Choroid plexus epithelial cell (primary cell): ENCODE data around the gene GREB1L.

Experiments used
- DNase-seq: peaks from one replicate; pipeline ENCODE4 v3.0.0-alpha.2; 2010; ENCODE audit warnings: low read depth
- H3K4me3 ChIP-seq: 2 replicates; pipeline ENCODE4 v1.5.1; 2011; ENCODE audit warnings: low read depth, mild to moderate bottlenecking, control low read depth, low read length, moderate library complexity
- TF ChIP-seq, protein P1 (sequence below): conservative IDR thresholded peaks from 2 replicates; pipeline ENCODE4 v1.5.1; 2011; ENCODE audit warnings: low read depth, mild to moderate bottlenecking, control low read depth, inconsistent platforms, low read length, moderate library complexity

The GREB1L gene

DNA sequence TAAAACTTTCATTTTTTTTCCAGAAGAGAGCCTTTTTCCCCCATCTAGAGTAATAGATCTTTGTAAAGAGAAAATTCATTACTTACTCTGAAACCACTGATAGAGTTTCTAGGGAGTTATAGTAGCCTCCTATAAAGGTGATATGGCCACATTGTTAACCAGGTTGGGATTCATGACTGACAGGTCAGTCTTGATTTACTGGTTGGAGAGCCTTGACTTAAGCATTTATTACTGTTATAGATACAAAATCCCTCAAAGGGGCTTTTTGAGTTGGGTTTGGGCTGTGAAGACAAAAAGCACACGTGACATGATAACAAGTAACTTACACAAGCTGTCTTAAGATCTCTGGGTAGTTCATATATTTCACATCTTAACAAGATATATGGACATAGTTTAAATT, 141.0 kb downstream of the GREB1L start:
- TF ChIP-seq, protein P1, sequence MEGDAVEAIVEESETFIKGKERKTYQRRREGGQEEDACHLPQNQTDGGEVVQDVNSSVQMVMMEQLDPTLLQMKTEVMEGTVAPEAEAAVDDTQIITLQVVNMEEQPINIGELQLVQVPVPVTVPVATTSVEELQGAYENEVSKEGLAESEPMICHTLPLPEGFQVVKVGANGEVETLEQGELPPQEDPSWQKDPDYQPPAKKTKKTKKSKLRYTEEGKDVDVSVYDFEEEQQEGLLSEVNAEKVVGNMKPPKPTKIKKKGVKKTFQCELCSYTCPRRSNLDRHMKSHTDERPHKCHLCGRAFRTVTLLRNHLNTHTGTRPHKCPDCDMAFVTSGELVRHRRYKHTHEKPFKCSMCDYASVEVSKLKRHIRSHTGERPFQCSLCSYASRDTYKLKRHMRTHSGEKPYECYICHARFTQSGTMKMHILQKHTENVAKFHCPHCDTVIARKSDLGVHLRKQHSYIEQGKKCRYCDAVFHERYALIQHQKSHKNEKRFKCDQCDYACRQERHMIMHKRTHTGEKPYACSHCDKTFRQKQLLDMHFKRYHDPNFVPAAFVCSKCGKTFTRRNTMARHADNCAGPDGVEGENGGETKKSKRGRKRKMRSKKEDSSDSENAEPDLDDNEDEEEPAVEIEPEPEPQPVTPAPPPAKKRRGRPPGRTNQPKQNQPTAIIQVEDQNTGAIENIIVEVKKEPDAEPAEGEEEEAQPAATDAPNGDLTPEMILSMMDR: no peak
- no peak for DNase-seq

DNA sequence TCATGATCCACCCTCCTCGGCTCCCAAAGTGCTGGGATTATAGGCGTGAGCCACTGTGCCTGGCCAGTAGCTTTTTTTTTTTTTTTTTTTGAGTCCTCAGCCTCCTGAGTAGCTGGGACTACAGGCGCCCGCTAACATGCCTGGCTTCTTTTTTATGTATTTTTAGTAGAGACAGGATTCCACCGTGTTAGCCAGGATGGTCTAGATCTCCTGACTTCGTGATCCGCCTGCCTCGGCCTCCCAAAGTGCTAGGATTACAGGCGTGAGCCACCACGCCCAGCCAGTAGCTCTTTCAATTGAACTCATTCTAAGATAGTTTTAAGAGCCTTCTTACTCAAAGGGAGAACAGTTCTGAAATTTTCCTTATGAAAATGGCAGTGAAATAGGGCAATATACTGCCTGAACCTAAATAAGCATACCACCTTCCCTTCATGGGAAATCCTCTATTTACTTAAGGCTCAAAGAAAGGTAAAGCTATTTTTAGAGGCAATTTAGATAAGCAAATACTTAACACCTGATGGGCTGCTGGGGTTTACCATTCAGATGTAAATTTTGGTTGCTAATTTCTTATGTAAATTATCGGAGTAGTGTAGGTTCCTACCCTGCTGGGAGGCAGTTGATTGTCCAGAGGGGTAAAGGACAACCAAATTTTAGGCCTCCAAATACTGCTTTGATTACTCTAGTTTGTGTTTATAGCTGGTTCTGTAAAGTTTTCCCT, 144.7 kb downstream of the GREB1L start:
- TF ChIP-seq, protein P1: no peak
- H3K4me3 ChIP-seq: no peak overlapping the region
- DNase-seq: no peak

More for the DNA sequence above, 141.0 kb downstream of the GREB1L start:
- H3K4me3 ChIP-seq: no peak overlapping the region

DNA sequence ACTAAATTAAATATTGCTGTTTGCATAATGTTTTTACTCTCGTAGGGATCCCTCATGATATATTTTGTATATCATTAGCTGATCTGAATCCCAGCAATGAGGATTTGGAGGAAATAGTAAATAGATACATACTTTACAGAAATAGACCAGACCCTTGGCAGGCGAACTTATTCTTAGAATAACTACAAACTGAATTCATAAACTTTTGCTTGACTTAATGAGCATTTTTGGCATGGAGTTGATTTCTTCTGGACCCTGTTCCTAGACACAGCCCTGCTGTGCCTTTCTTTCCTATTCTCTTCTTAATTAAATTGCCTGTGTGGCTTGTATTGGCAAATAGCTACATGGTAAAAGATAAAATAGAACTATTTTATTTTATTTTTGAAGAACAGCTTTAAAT, 145.9 kb downstream of the GREB1L start:
- TF ChIP-seq, protein P1: no peak
- no peak overlapping the region for H3K4me3 ChIP-seq
- no peak for DNase-seq

DNA sequence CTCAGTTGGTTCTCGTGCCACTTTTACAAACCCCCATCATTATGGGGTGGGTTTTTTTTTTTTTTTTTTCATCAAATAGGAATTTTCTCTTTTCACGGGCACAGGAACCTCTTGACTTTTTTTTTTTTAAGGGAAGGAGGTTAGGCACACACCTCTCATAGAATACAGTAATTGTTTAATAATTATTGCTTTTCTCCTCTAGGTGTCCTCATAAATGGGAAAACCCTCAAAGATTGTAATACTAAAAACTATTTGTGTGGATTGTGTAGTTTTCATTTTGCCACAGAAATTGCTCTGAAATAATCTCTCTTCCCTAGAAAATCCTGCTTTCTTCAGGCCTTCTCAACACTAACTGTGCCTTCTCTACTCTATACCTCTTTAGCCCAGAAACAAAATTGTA, 147.3 kb downstream of the GREB1L start:
- TF ChIP-seq, protein P1: no peak
- no peak for DNase-seq
- no peak overlapping the region for H3K4me3 ChIP-seq

DNA sequence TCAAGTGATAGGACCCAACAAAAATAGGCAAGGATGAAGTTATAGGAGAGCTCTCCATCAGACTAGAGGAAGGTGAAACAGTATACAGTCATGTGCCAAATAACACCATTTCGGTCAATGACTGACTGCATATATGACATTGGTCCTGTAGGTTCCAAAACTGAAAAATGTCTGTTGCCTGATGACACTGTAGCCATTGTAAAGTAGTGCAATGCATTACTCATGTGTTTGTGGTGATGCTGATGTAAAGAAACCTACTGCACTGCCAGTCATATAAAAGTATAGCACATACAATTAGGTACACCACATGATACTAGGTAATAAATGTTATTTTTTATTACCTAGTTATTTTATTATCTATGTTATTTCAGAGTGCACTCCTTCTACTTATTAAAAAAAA, 147.9 kb downstream of the GREB1L start:
- H3K4me3 ChIP-seq: no peak overlapping the region
- TF ChIP-seq, protein P1: no peak
- no peak for DNase-seq

DNA sequence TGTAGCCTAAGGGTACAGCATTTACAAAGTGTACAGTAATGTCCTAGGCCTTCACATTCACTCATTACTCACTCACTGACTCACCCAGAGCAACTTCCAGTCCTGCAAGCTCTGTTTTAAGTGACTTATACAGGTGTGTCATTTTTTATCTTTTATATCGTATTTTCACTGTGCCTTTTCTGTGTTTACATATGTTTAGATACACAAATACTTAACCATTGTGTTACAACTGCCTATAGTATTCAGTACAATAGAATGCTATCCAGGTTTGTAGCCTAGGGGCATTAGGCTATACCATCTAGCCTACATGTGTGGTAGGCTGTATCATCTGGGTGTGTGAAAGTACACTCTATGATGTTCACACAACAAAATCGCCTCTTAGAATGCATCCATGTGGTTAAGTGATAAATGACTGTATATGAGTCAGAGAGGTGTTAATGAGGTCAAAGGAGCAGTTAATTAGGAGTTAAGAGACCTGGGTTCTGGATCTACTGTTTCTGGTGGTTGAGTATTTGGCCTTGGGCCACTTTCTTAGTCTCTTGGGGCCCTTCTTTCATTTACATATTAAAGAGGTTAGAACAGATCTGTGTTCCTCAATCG, 149.1 kb downstream of the GREB1L start:
- TF ChIP-seq, protein P1: no peak
- no peak overlapping the region for H3K4me3 ChIP-seq
- peak; percentile 21 for DNase-seq

DNA sequence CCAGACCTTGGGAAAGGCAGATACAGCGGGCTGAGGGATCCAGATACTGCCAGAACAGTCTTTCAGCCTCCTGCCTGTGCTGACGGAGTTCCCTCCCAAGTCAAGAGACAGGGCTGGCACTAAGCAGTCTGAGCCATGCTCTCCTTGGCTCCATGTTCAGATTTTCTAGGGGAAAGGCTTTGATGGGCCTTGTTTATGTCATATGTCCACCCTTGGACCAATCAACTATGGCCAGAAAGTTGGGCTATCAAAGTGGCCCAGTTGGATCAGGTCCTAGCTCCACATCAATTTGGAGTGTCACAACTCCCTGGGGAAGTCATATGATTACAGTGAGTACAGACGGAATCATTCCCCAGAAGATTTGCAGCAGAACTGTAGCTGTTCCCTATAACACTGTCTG, 152.0 kb downstream of the GREB1L start:
- no peak for DNase-seq
- H3K4me3 ChIP-seq: no peak overlapping the region
- TF ChIP-seq, protein P1: no peak
